Hematopoietic multipotent progenitor cell (in vitro differentiated cells): Measurements from ENCODE around the gene ACP4. TPM values are rescaled to one million over a fixed set of nuclear protein-coding genes. Genes with fewer than 3 reads are reported as not detected.
"Not testable (repeated sequence)": the region's sequence is repeated elsewhere in the genome, so short reads cannot be mapped to it uniquely, and the experiment has no call there.

Experiments
- DNase-seq, 3 donors: peaks; one replicate each; pipeline ENCODE4 v3.0.0-alpha.2; 2011 to 2015; ENCODE audit warnings: low read depth in 2 of 3, low spot score in 2 of 3
- total RNA-seq: library from RNA; depleted of rRNA; stranded (reverse); fragments of >200 nt; gene quantifications from one replicate; pipeline ENCODE4 v1.2.3, GENCODE V29; 2012

The ACP4 gene
- total RNA-seq, 1 donor, result not detected

- DNase-seq, result not testable (repeated sequence)
Observed at GRCh38 chr19:50773454-50773853, 16.8 kb upstream of the ACP4 start.

- no peak for DNase-seq
Observed at GRCh38 chr19:50776131-50776530, 14.1 kb upstream of the ACP4 start.

GRCh38 chr19:50777261-50777660 is 13.0 kb upstream of the ACP4 start:
- DNase-seq, result no peak

GRCh38 chr19:50777830-50778303 is 12.3 kb upstream of the ACP4 start:
- peak in 2 of 3 donors; percentile 26 to 27 for DNase-seq

GRCh38 chr19:50778906-50779430 is 11.2 kb upstream of the ACP4 start:
- no peak for DNase-seq

- DNase-seq, result no peak
Observed at GRCh38 chr19:50779504-50780457, 10.4 kb upstream of the ACP4 start.

GRCh38 chr19:50780753-50781435 is 9.3 kb upstream of the ACP4 start:
- no peak for DNase-seq

GRCh38 chr19:50783848-50784152 is 6.4 kb upstream of the ACP4 start:
- not testable (repeated sequence) for DNase-seq

- no peak for DNase-seq
Observed at GRCh38 chr19:50784710-50785109, 5.5 kb upstream of the ACP4 start.

- DNase-seq, result no peak
Observed at GRCh38 chr19:50785329-50785728, 4.9 kb upstream of the ACP4 start.

GRCh38 chr19:50790922-50791467 is 780 bp downstream of the ACP4 start:
- no peak for DNase-seq

GRCh38 chr19:50791594-50792271 is 1.5 kb downstream of the ACP4 start:
- DNase-seq, result no peak

GRCh38 chr19:50792272-50793250 is 2.3 kb downstream of the ACP4 start:
- DNase-seq, result no peak

GRCh38 chr19:50793558-50794065 is 3.4 kb downstream of the ACP4 start:
- DNase-seq, result no peak

- peak in 2 of 3 donors; percentile 30 to 41 for DNase-seq
Observed at GRCh38 chr19:50794074-50794875, 4.1 kb downstream of the ACP4 start.

GRCh38 chr19:50794876-50795663 is 4.9 kb downstream of the ACP4 start:
- DNase-seq, result no peak

- no peak for DNase-seq
Observed at GRCh38 chr19:50795664-50796073, 5.5 kb downstream of the ACP4 start.
